GM13976 (cell line): ENCODE measurements around the gene CCT6B.
A peak's percentile ranks its signal among the peaks of the same experiment; 100 is the strongest.

ENCODE experiments used
- DNase-seq: peaks from one replicate; pipeline ENCODE4 v3.0.0; 2012; ENCODE audit warnings: low spot score
- CTCF ChIP-seq: IDR thresholded peaks from 2 replicates; pipeline ENCODE4 v1.5.1; 2012; ENCODE audit warnings: borderline replicate concordance, mild to moderate bottlenecking; ENCODE audit not compliant: insufficient read depth; ENCODE audit errors: extremely low read depth, missing control alignments, control extremely low read depth
- in situ Hi-C: fragments of 300-500 bp; cut with MboI; formaldehyde crosslinking; loops from one replicate; pipeline ENCODE4 v1.12.0; 2022; ENCODE audit warnings: low sequenced_read_pairs, mixed read lengths, inconsistent platforms; ENCODE audit not compliant: unreplicated experiment

The CCT6B gene

GRCh38 chr17:34892461-34893249 is 68.6 kb downstream of the CCT6B start:
- in situ Hi-C loops: no loop called here
- TF ChIP-seq CTCF: peak; percentile 23
- peak; percentile 54 for DNase-seq

- TF ChIP-seq CTCF: no peak
- DNase-seq: no peak
- in situ Hi-C loops: no loop called here
These were observed 74.4 kb downstream of the CCT6B start for GRCh38 chr17:34886831-34887230.

DNA sequence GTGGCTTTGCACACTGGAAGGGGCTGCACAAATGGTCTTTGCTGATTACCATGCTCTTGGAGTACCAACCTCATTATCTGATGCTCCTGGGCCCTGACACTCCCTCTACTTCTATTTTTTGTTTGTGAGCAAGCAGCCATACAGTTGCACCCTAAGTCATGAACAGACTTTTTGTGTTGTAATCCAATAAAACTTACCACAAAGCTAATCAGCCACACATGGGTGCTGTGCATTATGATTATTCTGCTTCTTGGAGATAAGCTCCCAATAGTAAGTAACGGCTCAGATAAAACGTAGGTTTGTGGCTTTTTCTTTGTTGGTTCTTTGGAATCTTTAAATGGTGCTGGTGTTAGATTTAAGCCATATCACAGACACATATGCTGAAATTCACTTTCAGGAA is 76.2 kb downstream of the CCT6B start:
- in situ Hi-C loops: no loop called here
- no peak for DNase-seq
- TF ChIP-seq CTCF: no peak

- in situ Hi-C loops: no loop called here
- no peak for TF ChIP-seq CTCF
- DNase-seq: no peak
These were observed 76.7 kb downstream of the CCT6B start for GRCh38 chr17:34884597-34884996.

- in situ Hi-C loops: no loop called here
- TF ChIP-seq CTCF: no peak
- no peak for DNase-seq
These were observed 77.9 kb downstream of the CCT6B start for GRCh38 chr17:34883106-34884000.

- TF ChIP-seq CTCF: no peak
- in situ Hi-C loops: no loop called here
- DNase-seq: no peak
These were observed 82.1 kb downstream of the CCT6B start for GRCh38 chr17:34879146-34879545.
